Stomach (tissue), 4 donors: ENCODE data around the gene IL23A.

Experiments
- CTCF ChIP-seq, 7 experiments: fragments of 450-650 bp in 4 of 7; fragments of 200-600 bp in 3 of 7; sonication (generic) in 3 of 7; IDR thresholded peaks; one replicate each; pipeline ENCODE4 v1.5.1; 2016 to 2019; ENCODE audit warnings: antibody characterized with exemption in 7 of 7, control low read depth in 2 of 7, mild to moderate bottlenecking in 1 of 7
- EP300 ChIP-seq: sonication (generic); formaldehyde crosslinking; IDR thresholded peaks from one replicate; pipeline ENCODE4 v1.6.1; 2017; ENCODE audit warnings: antibody characterized with exemption
- POLR2A ChIP-seq, 4 donors: fragments of 450-650 bp; IDR thresholded peaks; one replicate each; pipeline ENCODE4 v1.6.1; 2016; ENCODE audit warnings: antibody characterized with exemption in 4 of 4, control low read depth in 2 of 4, mild to moderate bottlenecking in 1 of 4, moderate library complexity in 1 of 4

- TF ChIP-seq POLR2A (IDR thresholded peaks at IDR 0.05) (no peak), CTCF (IDR thresholded peaks at IDR 0.05) (no peak), EP300 (no peak)
Observed at GRCh38 chr12:56358836-56359532, 20.3 kb downstream of the IL23A start.
